AML-193 (cell line): ENCODE measurements around the gene SAMHD1.
"Not testable (repeated sequence)": the region's sequence is repeated elsewhere in the genome, so short reads cannot be mapped to it uniquely, and the experiment has no call there.

Experiments
- DNase-seq, 2 experiments: peaks; one replicate each; lab custom pipeline; 2025; lab: John Stamatoyannopoulos, UW

The SAMHD1 gene

DNA sequence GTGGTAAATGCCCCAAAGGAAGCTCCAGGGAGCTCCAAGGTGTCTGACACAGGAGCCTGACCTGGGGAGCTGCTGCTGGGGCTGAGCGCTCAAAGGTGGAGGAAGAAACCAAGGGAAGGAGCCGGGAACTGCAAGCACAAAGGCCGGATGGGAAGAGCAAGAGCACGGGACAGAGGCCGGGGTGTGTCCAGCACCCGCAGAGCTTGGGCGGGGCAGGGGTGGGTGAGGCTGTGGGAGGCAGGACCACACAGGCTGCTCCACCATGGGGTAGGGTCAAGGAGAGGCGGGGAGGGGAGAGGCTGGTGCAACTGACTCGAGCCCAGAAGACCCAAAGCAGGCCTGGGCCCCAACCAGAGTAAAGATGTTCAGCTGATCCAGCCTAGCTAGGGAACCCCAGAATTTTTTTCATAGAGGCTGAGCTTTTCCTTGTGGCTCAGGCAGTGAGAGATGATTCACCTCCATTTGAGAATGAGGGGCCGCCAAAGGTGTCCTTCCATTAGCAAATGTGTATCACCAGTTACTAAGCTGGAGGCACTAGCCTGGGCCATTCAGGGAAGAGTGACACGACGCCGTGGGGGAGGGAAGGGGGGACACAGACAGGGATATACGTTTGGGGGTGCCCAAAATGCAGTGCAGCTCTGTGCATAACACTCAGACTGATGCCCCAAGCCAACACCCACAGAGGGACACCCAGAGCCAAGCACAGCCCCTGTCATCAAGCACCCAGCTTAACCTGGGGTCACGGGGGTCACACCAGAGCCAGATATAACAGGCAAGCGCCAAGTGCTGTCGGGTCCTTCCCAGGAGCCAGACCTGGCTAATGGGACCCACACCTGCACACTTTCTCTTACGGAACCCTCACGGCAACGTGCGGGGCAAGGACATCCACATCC, 96.9 kb downstream of the SAMHD1 start:
- no peak for DNase-seq

DNA sequence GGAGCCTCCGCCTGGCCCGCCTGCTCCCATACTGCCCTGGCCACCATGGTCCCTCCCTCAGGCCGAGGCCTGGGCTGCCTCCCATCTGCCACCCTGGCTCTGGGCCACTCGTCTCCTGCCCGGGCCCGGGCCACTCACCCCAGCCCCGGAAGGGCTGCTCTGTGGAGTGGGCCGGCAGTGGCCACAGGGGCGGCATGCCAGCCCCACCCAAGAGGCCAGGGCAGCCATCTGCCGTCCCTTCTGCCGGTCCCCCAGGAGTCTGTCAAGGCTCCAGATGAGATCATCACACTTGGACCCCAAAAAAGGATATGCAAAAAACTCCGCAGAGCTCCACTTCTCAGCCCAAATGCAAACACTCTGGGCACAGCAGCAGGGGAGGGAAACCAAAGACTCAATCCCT, 99.3 kb downstream of the SAMHD1 start:
- DNase-seq: no peak

DNA sequence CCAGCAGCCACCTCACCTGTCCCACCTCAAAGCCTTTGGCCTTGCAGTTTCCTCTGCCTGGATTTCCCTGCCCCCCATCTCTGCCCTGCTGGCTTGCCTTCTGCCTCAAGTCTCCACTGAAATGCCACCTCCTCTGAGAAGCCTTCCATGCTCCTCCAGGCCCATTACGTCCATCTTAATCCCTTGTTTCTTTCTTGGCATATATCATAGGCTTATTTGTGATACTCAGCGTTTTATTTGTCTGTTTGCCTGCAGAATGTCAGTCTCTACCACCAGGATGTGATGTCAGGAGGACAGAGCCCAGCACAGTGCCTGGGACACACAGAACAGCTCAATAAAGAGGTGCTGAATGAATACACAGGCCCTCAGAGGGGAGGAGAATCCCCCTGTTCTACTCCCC, 100.0 kb downstream of the SAMHD1 start:
- DNase-seq: no peak

- DNase-seq: no peak
These were observed 100.7 kb downstream of the SAMHD1 start for GRCh38 chr20:36850759-36851158.

DNA sequence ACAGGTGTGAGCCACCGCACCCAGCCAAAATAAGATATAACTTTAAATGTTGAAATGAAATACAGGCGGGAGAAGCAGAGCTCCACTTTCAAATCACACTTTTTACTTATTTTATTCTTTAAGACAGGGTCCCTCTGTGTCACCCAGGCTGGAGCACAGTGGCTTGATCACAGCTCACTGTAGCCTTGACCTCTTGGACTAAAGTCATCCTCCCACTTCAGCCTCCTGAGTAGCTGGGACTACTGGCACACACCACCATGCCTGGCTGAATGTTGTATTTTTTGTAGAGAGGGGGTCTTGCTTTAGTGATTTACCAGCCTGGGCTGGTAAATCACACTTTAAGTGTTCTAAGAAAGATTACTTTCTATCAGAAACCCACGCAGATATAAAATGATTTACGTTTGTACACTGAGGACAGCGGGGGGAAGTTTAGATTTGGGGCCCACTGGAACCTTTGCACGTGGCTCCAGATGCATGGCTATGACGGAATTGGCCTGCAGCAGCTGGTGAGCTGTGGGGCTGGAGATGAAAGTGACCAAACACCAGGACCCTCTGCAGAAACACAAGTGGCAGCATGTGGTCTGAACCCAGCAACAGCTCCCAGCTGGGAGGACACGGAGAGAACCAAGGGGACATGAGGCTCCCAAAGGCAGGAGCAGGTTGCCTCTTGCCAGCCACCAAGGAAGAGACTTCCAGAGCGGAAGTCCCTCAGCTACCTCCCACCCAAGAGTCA, 102.0 kb downstream of the SAMHD1 start:
- DNase-seq: no peak

GRCh38 chr20:36848677-36849076, 102.8 kb downstream of the SAMHD1 start:
- no peak for DNase-seq

GRCh38 chr20:36848078-36848660, 103.3 kb downstream of the SAMHD1 start:
- DNase-seq: no peak

DNA sequence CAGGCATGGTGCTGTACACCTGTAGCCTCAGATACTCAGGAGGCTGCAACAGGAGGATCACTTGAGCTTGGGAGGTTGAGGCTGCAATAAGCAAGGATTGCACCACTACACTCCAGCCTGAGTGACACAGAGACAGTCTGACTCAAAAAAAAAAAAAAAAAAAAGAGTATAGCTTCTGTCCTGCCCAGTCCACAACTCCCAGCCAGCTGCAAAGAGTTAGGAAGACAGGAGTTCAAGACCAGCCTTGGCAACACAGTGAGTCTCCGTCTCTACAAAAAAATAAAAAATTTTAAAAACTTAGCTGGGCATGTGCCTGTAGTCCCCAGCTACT, 103.8 kb downstream of the SAMHD1 start:
- no peak for DNase-seq

DNA sequence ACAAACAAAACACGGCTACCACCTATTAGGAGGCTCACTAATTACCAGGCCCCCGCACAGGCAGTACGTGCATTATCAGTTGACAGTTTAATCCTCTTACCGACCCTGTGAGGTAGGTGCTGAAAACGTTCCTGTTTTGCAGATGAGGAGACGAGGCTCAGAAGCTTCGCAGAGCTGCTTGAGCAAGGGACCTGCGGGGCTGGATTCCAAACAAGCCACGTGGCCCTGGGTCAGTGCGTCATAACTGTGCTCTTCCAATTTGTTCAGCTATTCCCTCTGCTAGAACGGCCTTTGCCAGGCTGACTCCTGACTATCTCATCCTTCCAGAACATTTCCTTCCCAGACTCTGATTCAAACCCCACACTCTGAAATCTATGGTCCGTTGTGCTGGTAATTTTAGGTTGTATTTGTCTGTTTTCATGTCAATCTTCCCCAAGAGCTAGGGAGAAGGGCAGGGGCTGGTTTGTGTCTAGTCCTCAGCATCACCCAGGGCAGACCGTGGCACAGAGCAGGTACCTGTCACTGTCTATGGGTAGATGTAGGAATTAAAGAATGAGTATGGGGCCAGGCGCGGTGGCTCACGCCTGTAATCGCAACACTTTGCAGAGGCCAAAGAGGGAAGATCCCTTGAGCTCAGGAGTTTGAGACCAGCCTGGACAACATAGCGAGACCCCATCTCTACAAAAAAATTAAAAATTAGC, 104.3 kb downstream of the SAMHD1 start:
- no peak for DNase-seq

DNA sequence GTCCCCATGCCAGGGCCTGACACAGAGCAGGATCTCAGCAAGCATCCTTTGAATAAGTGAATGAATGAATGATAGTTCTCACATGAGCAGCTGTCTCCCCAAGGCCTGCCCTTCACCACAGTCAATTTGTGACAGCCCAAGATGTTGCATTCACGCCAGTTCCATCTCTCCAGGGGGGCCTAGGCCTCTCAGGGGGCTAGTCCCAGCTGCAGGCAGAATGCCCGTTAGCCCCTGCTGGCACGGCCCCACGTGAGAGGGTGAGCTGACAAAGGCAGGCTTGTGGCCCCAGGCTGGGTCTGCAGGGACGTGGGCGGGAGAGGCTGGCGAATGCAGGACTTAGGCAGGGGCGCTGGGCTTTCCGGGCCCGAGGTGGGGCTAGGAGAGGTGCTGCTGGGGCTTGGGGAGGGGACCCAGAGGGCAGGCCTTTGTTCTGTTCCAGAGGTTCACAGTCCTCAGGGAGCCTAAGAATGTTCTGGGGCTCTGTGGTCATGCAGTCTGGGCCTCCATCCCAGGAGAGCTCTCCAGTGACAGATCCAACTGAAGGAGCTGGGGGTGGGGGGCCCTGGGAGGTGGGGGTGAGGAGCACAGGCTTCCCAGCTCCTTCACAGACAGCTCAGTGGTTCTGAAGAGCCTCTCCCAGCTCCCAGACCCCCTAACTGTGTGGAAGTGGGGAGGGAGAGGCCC, 106.1 kb downstream of the SAMHD1 start:
- DNase-seq: no peak

DNA sequence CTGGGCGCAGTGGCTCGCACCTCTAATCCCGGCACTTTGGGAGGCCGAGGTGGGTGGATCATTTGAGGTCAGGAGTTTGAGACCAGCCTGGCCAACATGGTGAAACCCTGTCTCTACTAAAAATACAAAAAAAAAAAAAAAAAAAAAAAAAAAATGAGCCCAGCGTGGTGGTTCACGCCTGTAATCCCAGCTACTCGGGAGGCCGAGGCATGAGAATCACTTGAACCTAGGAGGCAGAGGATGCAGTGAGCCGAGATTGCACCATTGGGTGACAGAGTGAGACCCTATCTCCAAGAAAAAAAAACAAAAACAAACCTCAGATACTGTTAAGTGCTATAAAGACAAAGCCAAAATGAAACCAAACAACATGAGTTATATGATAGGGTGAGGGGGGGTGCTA, 110.5 kb downstream of the SAMHD1 start:
- DNase-seq: not testable (repeated sequence)
